SK-N-DZ (cell line): ENCODE results near the gene MAN2A1.
A peak's percentile ranks its signal among the peaks of the same experiment; 100 is the strongest.

Experiments
- DNase-seq: peaks from one replicate; pipeline ENCODE4 v3.0.0-alpha.2; 2015; ENCODE audit warnings: low spot score

Gene MAN2A1

GRCh38 chr5:109905906-109906305, 216.2 kb downstream of the MAN2A1 start:
- no peak for DNase-seq

- DNase-seq = no peak
Observed at GRCh38 chr5:109907189-109907588, 217.5 kb downstream of the MAN2A1 start.

GRCh38 chr5:109907731-109908130, 218.0 kb downstream of the MAN2A1 start:
- no peak for DNase-seq

GRCh38 chr5:109908366-109908765, 218.6 kb downstream of the MAN2A1 start:
- DNase-seq = no peak

DNA sequence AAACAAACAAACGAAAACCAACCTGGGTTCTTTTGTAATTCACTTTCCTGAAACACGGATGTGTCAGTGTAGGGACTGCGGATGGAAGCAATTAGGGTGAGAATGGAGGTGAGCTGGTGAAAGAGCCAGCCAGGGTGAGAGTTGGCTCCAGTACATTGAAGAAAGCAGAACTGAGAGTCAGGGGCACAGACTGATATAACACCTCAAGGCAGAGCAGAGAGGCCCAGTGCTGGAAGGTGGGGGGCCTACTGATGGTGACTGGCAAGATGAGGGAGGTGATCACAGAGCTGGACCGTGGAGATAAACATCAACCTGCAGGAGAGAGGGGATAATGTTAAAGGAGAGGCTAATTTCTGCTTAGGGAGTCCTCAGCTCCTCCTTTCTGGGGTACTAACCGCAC, 221.1 kb downstream of the MAN2A1 start:
- no peak for DNase-seq

DNA sequence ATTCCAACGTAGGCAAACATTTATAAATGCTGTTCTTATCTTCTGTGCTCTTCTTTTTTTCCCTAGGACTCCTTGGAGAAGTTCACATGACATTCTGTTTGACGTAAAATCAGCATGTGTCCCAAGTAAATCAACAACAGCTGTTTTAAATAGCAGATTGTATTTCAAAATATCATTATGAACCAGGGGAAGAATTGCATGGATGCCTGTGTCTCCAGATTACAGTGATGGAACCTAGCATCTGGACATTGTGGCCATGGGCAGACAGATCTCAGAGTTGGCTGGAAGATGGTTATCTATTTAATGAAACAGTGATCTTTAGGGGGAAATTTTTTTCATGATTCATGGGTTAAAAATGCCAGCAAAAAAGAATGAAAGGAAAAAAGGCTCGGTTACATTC, 222.0 kb downstream of the MAN2A1 start:
- peak; percentile 79 for DNase-seq

- no peak for DNase-seq
Observed at GRCh38 chr5:109914906-109915305, 225.2 kb downstream of the MAN2A1 start.

DNA sequence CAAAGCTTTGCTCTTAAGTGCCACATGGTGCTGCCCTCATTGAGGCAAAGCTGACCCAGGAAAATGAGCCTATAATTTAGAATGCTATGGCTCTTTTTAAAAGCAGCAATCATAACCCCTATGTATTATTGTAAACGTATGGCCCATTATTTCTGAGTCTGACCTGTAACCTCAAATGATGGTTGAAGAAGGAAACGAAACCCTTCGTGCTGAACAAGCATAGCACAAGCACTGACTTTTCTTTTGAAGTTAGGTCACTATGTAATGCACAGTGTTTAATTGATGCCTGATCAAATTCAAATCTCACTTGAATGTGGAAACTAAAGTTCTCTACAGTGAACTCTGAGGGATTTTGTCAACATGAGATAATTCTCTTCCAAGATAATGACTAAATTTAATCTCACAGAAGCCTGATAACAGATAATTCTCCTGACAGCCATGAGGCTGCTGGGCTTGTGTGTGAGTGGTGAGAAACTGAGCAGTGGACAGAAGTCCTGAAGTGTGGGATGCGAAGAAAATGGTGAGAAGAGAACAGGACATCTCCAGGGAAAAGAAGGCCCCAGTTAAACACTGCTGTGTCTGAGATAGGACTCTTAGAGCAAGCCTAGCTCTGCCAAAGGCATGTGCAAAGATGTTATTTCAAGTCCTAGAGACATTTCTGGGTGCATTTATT, 226.9 kb downstream of the MAN2A1 start:
- peak; percentile 54 for DNase-seq
